DMS 273 (cell line): Measurements from ENCODE around the gene URB2.
"Not testable (repeated sequence)": the region's sequence is repeated elsewhere in the genome, so short reads cannot be mapped to it uniquely, and the experiment has no call there.

Experiments
- DNase-seq: peaks from one replicate; lab custom pipeline; 2025; ENCODE audit not compliant: unreplicated experiment; lab: John Stamatoyannopoulos, UW

URB2 gene

DNA sequence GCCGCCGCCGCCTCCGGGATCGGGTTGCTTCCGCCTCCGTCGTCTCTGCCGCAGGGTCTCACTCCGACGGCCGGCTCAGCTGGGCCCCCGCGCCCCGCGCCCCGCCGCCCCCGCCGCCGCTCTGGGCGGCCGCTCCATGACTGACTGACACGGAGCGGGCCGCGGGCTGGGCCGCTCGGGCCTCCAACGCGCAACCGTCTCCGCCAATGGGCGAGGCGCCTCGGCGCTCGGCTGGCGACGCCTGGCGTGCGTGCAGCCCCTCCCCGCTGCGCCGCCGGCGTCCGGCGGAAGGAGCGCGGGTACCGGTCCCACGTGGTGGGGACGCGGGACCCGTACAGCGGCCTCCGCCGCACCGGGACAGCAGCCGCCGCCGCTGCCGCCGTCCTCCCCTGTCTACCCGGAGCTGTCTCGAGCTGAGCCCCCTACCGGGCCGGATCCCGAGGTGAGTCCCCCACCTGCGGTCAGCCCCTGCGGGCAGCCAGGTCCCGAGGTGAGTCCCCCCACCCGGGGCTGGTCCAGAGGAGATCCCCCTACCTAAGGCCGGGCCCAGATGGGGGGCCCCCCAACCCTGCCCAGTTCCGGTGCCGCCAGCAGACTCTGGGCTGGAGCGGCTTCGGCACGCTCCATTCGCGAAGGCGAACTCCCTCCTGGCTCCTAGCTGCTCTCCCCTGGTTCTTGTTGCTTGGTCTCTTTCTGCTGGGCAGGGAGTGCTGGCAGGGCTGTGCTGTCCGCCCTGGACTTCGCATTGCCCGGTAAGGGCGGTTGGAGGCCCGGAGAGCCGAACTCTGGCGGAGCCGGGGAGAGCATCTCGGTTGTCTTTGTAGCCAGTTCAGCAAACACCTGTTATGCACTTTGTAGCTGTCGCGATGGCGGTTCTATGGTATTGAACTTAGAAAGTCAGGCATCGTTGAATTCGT, at the start of gene URB2, which contains the start of gene TAF5L:
TSS of gene URB2 (plus strand) at position 333 of the 917 bp plus-strand sequence. CDS start 1,387 bp downstream, outside the sequence.
TSS of gene TAF5L (minus strand) at position 208 of the 917 bp plus-strand sequence. CDS start 11,640 bp downstream, outside the sequence.
- peak; percentile 98 for DNase-seq

DNA sequence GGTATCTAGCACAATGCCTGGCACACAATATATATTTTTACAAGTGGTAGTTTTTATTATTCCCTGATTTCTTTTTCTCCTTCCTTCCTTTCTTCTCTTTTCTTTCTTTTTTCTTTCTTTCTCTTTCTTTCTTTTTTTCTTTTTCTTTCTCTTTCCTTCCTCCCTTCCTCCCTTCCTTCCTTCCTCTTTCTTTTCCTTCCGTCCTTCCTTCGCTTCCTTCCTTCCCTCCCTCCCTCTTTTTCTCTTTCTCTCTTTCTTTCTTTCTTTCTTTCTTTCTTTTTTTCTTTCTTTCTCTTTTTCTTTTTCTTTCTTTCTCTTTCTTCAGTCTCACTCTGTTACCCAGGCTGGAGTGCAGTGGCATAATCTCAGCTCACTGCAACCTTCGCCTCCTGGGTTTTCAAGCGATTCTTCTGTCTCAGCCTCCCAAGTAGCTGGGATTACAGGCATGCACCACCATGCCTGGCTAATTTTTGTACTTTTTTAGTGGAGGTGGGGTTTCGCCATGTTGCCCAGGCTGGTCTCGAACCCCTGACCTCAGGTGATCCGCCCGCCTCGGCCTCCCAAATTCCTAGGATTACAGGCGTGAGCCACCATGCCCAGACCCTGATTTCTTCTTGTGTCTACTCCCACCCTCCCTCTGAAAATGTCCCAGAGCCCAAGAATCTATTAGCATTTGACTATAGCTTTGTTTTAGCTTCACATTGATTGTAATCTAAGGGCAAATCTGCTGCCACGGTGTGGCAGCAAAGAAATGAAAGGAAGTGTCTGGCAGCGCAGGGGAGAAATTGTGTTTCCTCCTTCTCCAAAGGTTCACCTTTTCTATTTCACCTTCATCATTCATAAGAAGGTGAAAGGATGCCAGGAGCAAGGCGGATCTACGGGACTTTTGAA, 47.6 kb upstream of the URB2 start:
- no peak for DNase-seq

DNA sequence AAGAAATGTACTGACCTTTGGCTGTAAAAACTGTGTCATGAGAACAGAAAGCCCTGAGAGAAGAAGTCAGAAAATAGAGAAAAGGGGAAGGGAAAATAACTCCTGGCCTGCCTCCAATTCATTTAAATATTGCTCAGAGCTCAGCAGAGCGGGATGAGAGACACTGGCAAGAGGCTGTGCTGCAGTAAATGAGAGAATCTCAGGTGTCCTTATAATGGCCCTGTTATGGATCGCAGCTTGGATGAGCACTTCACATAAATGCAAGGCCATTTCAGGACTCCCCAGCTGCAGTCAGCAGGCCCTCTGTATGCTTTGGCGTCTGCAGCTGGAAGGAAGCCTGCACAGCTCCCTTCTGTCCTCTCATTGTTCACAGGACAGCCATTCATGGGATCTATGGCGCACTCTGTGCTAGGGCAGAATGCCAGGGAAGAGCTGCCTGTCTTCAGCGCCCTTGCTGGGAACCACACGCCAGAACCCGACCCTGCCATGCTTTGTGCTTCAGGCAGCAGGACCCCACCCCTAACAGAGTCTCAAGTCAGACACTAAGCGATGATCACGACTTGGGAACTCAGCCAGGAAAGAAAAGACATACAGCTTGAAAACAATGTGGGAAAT, 46.9 kb upstream of the URB2 start:
- peak; percentile 76 for DNase-seq

DNA sequence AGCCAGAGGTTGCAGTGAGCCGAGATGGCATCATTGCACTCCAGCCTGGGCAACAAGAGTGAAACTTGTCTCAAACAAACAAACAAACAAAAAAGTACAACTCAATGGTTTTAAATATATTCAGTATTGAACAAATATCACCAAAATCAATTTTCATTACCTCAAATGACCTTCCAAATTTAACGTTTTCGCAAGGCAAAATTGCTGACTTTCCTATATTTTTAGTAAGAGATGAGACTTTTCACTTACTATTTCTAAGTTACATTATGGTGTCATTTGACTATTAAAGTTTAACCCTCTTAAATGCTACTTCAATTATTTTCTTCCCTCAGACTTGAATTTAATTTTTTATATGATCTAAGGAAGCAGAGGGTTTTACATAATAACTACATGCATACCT, 44.6 kb upstream of the URB2 start:
- no peak for DNase-seq

DNA sequence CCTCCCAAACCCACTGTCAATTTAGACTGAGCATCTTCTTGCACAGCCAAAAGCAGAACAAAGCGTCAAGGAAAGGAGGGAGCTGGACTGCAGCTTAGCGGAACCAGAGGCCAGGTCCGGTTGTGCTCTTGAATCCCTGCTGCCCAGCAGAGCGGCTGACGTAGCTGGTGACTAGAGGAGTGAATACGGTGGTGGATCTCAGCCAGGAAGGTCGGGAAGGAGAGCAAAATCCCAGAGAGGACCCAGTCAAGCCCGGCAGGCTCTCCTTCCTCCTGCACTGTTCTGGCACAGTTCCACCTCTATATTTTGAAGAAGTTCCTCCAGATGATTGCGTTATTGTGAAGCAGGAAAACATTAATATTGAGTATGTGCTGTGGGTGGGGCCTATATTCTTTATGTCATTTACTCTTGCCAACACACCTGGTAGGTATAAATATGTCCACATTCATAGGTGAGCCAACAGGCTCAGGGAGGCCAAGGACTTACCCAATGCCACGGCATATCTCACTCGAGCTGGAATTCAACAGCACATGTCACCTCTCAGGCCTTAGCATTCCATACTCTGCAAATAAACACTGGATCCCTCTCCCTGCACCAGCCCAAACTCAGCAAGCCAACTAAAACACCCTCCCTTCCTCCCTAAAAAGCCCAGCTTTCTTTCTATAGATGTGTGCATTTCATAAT, 43.9 kb upstream of the URB2 start:
- no peak for DNase-seq

DNA sequence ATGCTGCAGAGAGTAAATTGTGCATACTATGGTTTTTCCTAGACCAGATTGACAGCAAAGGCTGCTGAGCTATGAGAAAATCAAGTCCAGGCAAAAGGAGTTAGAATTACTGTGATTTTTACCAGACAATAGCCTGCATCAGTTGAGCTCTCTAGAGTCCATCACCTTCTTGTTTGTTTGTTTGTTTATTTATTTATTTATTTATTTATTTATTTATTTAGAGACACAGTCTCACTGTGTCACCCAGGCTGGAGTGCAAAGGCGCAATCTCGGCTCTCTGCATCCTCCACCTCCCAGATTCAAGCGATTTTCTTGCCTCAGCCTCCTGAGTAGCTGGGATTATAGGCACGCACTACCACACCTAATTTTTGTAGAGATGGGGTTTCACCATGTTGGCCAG, 43.3 kb upstream of the URB2 start:
- no peak for DNase-seq

DNA sequence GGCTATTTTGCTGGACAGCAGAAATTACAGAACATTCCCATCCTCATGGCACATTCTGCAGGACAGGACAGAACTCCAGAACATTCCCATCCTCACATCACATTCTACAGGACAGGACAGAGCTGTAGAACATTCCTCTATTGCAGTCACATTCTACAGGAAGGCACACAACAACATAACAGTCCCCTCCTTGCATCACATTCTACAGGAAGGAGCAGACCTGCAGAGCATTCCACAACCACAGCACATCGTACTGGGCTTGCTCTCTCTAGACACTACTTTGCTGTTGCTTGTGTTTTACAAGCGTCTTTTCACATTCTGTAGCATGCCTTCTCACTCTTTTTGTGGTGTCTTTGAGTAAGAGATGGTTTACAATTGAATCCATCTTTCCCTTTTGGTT, 40.7 kb upstream of the URB2 start:
- no peak for DNase-seq

DNA sequence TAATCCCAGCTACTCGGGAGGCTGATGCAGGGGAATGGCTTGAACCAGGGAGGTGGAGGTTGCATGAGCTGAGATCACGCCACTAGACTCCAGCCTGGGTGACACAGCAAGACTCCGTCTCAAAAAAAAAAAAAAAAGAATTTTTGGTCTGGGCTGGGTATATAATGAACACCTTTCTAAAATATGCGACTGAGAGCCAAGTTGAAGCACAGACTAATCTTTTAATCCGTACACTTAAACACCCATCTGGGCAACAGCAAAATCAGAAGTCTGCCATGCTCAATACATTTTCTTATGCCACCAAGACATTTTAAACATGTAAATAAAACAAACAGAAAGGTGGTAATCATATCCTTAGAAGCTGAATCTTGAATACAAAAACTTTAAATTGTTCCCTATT, 35.9 kb upstream of the URB2 start:
- DNase-seq = no peak

DNA sequence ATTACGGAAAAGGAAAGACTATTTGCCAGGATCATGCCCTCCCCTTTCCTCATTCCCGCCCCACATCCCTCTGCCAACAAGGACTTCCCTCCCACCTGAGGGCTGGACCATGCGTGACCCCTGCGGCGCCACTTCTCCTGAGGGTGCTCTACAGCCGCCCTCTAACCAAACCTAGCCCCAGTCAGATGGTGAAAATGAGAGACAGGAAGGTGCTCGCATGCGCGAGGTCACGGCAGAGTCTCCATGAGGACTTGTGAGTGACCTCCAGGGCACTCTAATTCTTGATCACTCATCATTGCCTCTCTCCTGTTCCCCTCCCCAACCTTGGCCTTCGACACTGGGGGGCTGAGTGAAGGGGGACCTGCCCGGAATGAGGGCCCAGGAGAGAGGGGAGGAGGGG, 32.2 kb upstream of the URB2 start:
- no peak for DNase-seq

DNA sequence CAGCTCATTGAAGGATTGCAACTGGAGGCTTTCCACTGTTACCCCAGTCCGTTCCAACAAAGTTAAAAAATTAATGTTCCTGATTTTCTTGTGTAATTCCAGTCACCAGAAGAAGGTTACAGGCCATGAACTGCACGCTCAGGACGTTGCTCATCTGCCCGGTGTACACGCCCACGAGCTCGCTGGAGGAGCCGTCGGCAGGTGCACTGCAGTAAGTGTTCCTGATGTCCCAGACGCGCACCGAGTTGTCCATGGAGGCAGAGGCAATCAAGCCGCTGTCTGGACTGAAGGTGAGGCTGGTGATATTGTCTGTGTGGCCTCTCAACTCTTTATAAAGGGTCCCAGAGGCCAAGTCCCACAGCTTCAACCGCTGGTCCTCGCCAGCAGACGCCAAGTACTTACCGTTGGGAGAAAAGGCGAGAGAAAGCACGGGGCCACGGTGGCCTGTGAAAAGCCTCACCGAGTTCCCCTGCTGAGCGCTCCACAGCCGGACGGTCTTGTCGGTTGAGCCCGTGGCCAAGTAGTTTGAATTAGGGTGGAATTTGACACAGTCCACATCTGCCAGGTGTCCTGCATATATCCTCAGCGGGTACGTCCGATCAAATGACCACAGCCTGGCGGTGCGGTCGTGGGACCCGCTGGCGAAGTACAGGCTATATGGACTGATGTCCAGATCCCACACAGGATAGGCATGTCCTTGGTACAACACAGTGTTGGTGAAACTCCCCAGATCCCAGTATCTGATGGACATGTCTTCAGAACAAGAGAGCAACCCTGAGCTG, 31.6 kb upstream of the URB2 start:
- DNase-seq = no peak

DNA sequence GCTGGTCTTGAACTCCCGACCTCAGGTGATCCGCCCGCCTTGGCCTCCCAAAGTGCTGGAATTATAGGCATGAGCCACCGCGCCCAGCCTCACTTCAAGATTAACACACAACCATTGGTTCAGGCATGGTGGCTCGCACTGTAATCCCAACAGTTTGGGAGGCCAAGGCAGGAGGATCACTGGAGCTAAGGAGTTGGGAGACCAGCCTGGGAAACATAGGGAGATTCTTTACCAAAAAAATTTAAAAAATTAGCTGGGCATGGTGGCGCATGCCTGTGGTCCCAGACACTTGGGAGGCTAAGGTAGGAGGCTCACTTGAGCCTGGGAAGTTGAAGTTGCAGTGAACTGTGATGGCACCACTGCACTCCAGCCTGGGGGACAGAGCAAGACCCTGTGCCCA, 30.2 kb upstream of the URB2 start:
- DNase-seq = not testable (repeated sequence)

DNA sequence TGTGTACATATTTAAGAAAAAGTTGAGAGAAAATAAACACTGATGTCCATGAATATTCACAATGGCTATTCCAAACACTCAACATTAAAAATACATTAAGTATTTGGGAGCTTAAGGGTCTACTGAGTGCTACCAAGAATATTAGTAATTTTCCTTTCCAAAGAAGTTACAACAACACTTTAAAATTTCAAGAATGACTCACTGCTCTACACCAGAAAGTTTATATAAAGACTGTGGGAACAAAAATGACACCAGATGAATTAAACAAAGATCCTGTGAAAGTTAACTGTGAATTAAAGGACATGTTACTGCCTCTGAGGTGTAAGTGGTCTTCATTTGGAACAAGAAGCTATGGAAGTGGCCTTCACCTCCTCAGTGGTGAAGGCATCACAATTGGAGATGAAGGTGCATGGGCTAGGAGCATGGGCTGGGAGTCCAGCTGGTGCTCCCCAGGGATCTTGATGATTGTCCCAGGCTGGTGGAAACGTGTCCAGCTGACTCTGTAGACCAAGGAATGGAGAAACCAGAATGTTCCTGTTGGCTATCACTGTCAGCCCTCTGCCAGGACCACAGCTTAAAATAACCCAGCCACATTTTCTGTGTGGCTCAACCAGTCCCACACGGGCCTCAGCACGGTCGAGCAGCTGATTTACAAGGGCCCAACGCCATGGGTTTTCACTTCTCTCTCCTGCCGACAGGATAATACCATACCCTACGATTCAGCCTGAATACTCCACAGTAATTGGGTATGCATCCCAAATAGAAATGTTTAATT, 28.9 kb upstream of the URB2 start:
- no peak for DNase-seq

DNA sequence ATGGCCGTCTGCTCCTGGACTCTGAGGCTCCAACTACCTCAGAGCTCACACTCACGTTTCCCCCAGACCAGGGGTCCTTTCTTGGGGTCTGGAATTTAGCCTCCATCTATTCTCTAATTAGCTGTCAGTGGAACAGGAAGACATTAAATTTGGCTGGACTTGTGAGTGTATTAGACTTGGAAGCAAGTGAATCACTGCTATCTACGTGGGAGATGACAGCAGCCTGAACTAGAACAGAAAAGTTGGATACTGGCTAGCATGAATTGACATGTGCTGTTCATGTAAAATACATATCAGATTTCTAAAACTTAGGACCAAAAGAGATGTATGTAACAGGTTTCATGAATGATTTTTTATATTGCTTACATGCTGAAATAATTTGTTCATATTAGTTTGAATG, 28.2 kb upstream of the URB2 start:
- no peak for DNase-seq

DNA sequence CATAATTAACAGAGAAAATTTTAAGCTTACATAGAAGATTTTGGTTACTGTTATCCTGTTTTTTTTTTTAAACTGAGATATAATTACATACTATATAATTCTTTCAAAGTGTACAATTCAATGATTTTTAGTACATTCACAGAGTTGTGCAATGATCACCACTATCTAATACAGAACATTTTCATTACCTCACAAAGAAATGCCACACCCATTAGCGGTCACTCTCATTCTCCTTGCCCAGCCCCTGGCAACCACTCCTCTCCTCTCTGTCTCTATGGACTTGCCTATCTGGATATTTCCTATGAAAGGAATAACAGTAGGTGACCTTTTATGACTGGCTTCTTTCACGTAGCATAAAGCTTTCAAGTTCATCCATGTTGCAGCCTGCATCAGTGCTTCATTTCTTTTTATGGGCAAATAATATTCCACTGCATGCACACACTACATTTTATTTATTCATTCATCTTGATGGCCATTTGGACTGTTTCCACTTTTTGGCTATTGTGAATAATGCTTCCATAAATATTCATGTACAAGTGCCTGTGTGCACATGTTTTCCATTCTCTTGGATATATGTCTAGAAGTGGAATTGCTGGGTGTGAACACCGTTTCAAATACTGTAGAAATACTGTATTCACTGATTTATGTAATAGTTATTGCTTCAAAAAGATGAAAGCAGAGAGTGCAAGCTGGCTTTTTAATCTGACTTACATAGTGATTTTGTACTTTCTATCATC, 26.7 kb upstream of the URB2 start:
- DNase-seq = no peak

DNA sequence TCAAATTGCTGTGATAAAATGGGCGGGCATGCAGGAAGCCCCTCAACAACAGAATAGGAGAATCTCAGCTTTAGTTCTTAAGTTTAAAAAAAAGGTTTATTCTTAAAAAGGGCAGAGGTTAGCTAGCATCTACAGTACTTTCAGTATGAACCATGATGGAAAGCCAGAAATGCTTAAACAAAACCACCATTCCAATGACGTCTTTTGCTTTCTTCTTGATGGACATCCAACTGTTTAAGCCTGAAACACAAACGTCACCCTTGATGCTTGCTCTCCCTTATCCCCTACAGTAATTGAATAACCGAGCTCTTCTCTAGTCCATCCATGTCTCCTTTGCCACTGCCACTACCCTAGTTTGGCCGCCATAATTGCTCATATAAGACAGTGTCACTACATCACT, 25.8 kb upstream of the URB2 start:
- DNase-seq = no peak

DNA sequence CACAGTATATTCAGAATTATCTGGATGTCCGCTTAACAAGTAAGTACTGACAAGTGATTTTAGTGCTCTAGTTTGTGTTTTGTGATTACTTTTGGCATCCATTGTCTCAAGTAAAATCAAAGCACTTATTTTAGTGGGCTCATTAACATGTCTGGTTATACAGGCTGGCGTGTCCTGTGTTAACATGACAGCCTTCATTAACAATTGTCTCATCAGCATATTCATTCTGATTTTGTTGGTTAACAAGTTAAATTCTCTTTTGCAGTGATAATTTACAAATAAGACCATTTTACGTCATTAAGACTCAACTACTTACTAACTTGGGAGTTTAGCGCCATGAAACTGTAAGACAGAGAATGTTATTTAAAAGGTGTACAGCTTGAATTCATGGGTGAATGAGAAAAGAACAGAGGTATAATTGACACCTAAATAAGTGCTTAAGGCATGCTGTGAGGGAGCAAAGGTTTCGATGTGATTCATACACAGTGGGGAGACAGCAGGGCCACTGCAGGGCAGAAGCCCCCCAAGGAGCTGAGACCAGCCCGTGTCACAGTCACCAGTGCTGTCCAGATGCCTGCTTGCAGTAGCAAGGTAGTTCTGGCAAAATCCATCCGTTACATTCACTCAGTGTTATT, 22.6 kb upstream of the URB2 start:
- no peak for DNase-seq

DNA sequence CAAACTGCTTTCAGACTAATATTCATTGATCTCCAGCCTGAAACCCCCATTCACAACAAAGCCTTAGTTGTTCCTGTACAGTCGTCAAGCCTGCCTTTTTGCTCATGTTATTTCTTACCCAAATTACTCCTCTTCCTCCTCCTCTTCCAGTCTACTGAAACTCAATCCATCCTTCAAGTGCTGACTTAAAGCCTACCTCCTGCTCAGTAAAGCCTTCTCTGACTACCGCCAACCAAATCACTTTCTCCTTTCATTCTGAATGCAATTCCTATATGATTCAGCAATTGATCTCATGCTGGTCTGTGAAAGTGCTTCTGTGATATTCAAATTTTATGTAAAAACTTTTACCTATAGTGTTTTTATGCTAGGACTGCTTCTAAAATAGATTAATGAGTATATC, 18.7 kb upstream of the URB2 start:
- no peak for DNase-seq

DNA sequence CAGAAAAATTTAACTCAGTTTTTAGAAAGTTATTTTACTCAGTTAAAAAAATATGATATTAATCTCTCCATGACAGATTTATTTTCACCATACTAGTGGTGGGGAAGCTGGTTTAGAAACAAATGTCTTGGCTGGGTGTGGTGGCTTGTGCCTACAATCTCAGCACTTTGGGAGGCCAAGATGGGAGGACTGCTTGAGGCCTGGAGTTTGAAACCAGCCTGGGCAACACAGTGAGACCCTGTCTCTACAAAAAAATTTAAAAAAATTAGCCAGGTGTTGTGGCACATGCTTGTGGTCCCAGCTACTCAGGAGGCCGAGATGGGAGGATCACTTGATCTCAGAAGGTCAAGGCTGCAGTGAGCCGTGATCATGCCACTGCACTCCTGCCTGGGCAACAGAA, 17.5 kb upstream of the URB2 start:
- DNase-seq = no peak
